Limb (tissue), 2 donors: ENCODE results near the gene FBXW8.

Source experiments
- DNase-seq, 2 donors: peaks; one replicate each; pipeline ENCODE4 v3.0.0-alpha.2; 2016; ENCODE audit errors: extremely low spot score in 2 of 2

FBXW8 gene

GRCh38 chr12:117073611-117074010 is 162.9 kb downstream of the FBXW8 start:
- DNase-seq, result peak in 1 of 2 donors; percentile 8

DNA sequence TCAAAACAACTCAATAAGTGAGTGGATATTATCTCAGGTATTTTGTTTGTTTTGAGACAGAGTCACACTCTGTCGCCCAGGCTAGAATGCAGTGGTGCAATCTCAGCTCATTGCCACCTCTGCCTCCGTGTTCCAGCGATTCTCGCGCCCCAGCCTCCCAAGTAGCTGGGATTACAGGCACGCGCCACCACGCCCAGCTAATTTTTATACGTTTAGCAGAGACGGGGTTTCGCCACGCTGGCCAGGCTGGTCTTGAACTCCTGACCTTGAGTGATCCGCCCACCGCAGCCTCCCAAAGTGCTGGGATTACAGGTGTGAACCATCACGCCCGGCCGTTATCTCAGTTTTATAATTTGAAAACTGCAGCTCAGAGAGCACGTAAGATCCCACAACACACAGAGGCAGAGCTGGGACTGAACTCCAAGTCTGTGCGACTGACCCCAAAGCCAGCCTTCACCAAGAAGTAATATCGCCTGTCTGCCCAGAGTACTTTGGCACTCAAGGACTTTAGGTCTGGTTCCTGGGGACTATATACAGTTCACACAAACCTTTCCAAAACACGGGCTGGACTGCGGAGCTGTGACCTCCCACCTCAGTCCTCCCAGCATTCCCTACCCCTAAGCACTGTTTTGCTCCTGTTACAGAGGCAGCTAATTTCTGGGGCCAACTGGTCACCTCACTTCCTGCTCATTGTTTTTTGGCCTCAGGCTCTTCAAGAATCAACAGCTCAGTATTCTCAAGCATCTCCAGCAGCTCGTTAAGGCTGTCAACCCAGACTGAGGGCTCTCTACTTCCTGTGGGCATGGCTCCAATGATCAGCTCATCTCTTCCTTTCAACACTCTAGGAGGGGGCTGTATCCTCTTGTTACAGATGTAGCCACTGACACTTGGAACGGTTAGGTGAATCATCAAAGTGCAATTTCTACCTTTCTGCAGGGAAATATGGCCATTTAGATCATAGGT is 165.9 kb downstream of the FBXW8 start:
- no peak for DNase-seq

GRCh38 chr12:117079487-117079886 is 168.7 kb downstream of the FBXW8 start:
- DNase-seq, result no peak

GRCh38 chr12:117080661-117081144 is 170.0 kb downstream of the FBXW8 start:
- DNase-seq, result no peak
